Activated naive CD4-positive, alpha-beta T cell treated with anti-CD3 and anti-CD28 coated beads, Interleukin-2, amount 50 U/mL, for 72 hours (primary cell): ENCODE results near the gene DIO2. TPM values are rescaled to one million over a fixed set of nuclear protein-coding genes. Genes with fewer than 3 reads are reported as not detected.

ENCODE experiments used
- ATAC-seq, 2 donors: fragments of 150-1000 bp; cut with Tn5 transposase; 2 replicates each; pipeline ENCODE4 v1.10.0; 2021; ENCODE audit warnings: mild to moderate bottlenecking in 2 of 2, moderate library complexity in 2 of 2
- DNase-seq, 2 donors: peaks; one replicate each; pipeline ENCODE4 v3.0.0; 2021 to 2022; ENCODE audit warnings: low spot score in 2 of 2
- H3K27ac Mint-ChIP-seq, 2 donors: one replicate each; pipeline ENCODE4 v1.8.0; 2022; ENCODE audit warnings: mild to moderate bottlenecking in 2 of 2, mixed read lengths in 2 of 2
- H3K36me3 Mint-ChIP-seq, 2 donors: one replicate each; pipeline ENCODE4 v1.8.0; 2022; ENCODE audit warnings: mixed read lengths in 2 of 2
- H3K9me3 Mint-ChIP-seq, 2 donors: one replicate each; pipeline ENCODE4 v1.8.0; 2022; ENCODE audit warnings: mixed read lengths in 2 of 2
- total RNA-seq, 2 donors: library from RNA; stranded (reverse); gene quantifications; one replicate each; pipeline ENCODE4 v1.2.3, GENCODE V29; 2022

DIO2 gene
- total RNA-seq, 2 donors from 2014 or later, result 0.21 TPM; not detected in 1

- ATAC-seq (no peak), DNase-seq (no peak)
- Mint-ChIP-seq H3K9me3 (peaks cover 3 to 6% of the 10 kb centered on the region in 2 donors), H3K36me3 (peaks cover 0 to 5% of the 10 kb centered on the region in 2 donors), H3K27ac (no peak overlapping the region)
Observed at GRCh38 chr14:80200093-80200492, 11.2 kb downstream of the DIO2 start.

- H3K27ac Mint-ChIP-seq, result no peak overlapping the region
- H3K9me3 Mint-ChIP-seq, result peaks cover 4 to 8% of the 10 kb centered on the region in 2 donors
- ATAC-seq, result no peak
Observed at GRCh38 chr14:80188571-80188970, 22.7 kb downstream of the DIO2 start.

GRCh38 chr14:80186301-80186800, 25.0 kb downstream of the DIO2 start:
- DNase-seq (no peak), ATAC-seq (no peak)
- Mint-ChIP-seq H3K9me3 (peaks cover 4 to 7% of the 10 kb centered on the region in 2 donors), H3K27ac (no peak overlapping the region), H3K36me3 (no peaks in the 10 kb centered on the region)

More at GRCh38 chr14:80188571-80188970, 22.7 kb downstream of the DIO2 start:
- H3K36me3 Mint-ChIP-seq, result no peaks in the 10 kb centered on the region
- no peak for DNase-seq

GRCh38 chr14:80176893-80177292, 34.4 kb downstream of the DIO2 start:
- DNase-seq, result no peak
- Mint-ChIP-seq H3K9me3 (peaks cover 13% of the 10 kb centered on the region in 2 donors), H3K27ac (no peak overlapping the region), H3K36me3 (no peaks in the 10 kb centered on the region)
- no peak for ATAC-seq

- Mint-ChIP-seq H3K36me3 (no peaks in the 10 kb centered on the region), H3K27ac (no peak overlapping the region), H3K9me3 (peaks cover 13 to 19% of the 10 kb centered on the region in 2 donors)
- no peak for DNase-seq
- ATAC-seq, result no peak
Observed at GRCh38 chr14:80172375-80173051, 38.8 kb downstream of the DIO2 start.

- Mint-ChIP-seq H3K9me3 (peaks cover 11 to 19% of the 10 kb centered on the region in 2 donors), H3K27ac (no peak overlapping the region), H3K36me3 (no peaks in the 10 kb centered on the region)
- ATAC-seq, result no peak
- DNase-seq, result no peak
Observed at GRCh38 chr14:80167793-80168448, 43.4 kb downstream of the DIO2 start.

GRCh38 chr14:80164991-80165721, 46.1 kb downstream of the DIO2 start:
- DNase-seq (no peak), ATAC-seq (no peak)
- peaks cover 11 to 13% of the 10 kb centered on the region in 2 donors for H3K9me3 Mint-ChIP-seq
- no peak overlapping the region for H3K27ac Mint-ChIP-seq
- H3K36me3 Mint-ChIP-seq, result no peaks in the 10 kb centered on the region

GRCh38 chr14:80152763-80153162, 58.5 kb downstream of the DIO2 start:
- DNase-seq (no peak), ATAC-seq (no peak)
- Mint-ChIP-seq H3K36me3 (no peaks in the 10 kb centered on the region), H3K27ac (no peak overlapping the region), H3K9me3 (peaks cover 9 to 12% of the 10 kb centered on the region in 2 donors)

GRCh38 chr14:80152166-80152565, 59.1 kb downstream of the DIO2 start:
- DNase-seq, result no peak
- H3K36me3 Mint-ChIP-seq, result no peaks in the 10 kb centered on the region
- H3K9me3 Mint-ChIP-seq, result peaks cover 6 to 10% of the 10 kb centered on the region in 2 donors
- ATAC-seq, result no peak
- H3K27ac Mint-ChIP-seq, result no peak overlapping the region

GRCh38 chr14:80150301-80150700, 61.0 kb downstream of the DIO2 start:
- peaks cover 4 to 12% of the 10 kb centered on the region in 2 donors for H3K9me3 Mint-ChIP-seq
- DNase-seq (no peak), ATAC-seq (no peak)
- no peaks in the 10 kb centered on the region for H3K36me3 Mint-ChIP-seq
- no peak overlapping the region for H3K27ac Mint-ChIP-seq
